Measurements from ENCODE around the gene TMEM54.

DNA sequence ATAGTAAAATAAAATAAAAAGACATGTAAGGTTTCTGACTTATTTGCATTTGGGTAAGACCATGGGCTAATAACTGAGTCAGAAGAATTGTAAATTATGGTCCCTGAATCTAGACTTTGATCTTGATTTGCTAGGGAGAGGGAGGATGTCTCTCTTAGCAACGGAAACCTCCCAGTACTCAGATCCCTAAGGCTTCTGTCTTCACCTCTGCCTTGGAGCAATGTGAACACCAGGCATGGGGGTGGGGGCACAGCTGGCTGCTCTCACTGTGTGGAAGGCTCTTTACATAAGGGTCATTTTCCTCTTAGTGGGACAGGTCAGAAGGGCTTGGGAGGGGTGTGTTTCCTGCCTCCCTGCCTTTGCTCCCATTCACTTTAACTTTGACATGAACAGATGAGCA lies 17.0 kb upstream of the TMEM54 start:
- TF ChIP-seq, protein P1, sequence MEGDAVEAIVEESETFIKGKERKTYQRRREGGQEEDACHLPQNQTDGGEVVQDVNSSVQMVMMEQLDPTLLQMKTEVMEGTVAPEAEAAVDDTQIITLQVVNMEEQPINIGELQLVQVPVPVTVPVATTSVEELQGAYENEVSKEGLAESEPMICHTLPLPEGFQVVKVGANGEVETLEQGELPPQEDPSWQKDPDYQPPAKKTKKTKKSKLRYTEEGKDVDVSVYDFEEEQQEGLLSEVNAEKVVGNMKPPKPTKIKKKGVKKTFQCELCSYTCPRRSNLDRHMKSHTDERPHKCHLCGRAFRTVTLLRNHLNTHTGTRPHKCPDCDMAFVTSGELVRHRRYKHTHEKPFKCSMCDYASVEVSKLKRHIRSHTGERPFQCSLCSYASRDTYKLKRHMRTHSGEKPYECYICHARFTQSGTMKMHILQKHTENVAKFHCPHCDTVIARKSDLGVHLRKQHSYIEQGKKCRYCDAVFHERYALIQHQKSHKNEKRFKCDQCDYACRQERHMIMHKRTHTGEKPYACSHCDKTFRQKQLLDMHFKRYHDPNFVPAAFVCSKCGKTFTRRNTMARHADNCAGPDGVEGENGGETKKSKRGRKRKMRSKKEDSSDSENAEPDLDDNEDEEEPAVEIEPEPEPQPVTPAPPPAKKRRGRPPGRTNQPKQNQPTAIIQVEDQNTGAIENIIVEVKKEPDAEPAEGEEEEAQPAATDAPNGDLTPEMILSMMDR (conservative IDR thresholded peaks at IDR 0.05 in 1 of 2, IDR thresholded peaks at IDR 0.05 in 1 of 2; ENCODE audit: extremely low read depth in 1 of 2, insufficient read depth in 1 of 2, low read depth in 1 of 2, low read length in 2 of 2): no peak
- TF ChIP-seq EZH2 (IDR thresholded peaks at IDR 0.05; ENCODE audit: borderline replicate concordance, low read length): no peak

Measured in mammary epithelial cell (primary cell).